ENCODE measurements around the gene PARS2.

DNA sequence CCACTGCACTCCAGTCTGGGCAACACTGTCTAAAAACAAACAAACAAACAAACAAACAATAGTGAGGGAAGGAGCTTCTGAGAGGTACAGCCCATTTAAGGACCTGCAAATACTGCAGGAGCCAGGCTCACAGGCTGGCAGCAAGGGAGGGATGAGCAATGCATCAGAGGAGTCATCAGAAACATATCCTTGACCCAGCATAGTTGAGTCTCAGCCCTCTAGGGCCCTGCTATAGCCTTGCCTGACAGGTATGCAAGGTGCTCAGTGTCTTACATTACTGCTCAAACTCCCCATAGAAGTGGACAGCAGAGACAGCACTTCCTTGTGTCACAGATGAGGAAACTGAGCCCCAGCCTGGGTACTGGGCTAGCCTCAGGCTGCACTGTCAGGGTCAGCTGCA, 55.9 kb downstream of the PARS2 start:
- TF ChIP-seq, protein P1, sequence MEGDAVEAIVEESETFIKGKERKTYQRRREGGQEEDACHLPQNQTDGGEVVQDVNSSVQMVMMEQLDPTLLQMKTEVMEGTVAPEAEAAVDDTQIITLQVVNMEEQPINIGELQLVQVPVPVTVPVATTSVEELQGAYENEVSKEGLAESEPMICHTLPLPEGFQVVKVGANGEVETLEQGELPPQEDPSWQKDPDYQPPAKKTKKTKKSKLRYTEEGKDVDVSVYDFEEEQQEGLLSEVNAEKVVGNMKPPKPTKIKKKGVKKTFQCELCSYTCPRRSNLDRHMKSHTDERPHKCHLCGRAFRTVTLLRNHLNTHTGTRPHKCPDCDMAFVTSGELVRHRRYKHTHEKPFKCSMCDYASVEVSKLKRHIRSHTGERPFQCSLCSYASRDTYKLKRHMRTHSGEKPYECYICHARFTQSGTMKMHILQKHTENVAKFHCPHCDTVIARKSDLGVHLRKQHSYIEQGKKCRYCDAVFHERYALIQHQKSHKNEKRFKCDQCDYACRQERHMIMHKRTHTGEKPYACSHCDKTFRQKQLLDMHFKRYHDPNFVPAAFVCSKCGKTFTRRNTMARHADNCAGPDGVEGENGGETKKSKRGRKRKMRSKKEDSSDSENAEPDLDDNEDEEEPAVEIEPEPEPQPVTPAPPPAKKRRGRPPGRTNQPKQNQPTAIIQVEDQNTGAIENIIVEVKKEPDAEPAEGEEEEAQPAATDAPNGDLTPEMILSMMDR (IDR thresholded peaks at IDR 0.05; ENCODE audit: insufficient read depth, low read depth, low read length) = no peak
- no peak for TF ChIP-seq EZH2 (IDR thresholded peaks at IDR 0.05; ENCODE audit: insufficient read depth, low read length)

Measured in astrocyte (in vitro differentiated cells and primary cell).